NCI-H1694 (cell line): ENCODE results near the gene SMYD3.

Experiments
- DNase-seq: peaks from one replicate; lab custom pipeline; 2025; lab: John Stamatoyannopoulos, UW

The SMYD3 gene

GRCh38 chr1:246515390-246516005, 8.4 kb upstream of the SMYD3 start:
- no peak for DNase-seq

DNA sequence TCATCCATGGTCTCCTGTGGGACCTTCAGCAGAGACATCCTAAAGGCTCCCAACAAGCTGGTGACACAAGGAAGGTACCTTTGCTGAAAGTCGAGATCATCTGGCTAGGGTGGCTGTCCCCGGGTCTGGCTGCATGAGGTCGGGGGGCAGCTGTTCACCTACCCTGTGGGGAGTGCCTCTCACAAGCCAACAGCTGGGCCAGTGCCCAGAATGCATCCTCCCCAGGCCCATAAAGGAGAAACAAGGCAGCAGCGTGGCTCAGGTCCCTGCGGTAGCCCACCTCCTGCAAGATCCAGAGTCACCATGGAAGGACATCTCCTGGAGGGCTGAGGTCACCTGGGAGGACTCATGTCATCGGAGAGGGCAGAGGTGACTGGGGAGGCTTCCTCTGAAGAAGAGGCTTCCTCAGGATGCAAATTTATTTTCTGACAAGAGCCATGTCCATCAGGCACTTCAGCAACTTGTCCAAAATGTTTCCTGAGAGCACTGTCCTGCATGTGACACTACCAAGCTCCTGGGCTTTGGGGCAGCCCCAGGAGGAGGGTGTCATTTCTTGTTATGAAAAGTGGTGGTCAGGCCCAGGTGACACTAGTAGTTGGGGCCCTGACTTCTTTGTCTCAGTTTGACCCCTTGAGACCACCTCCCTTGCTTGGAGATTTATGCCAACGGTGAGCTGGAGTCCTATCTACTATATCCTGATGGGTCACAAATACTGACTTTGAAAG, 6.7 kb upstream of the SMYD3 start:
- DNase-seq: no peak

DNA sequence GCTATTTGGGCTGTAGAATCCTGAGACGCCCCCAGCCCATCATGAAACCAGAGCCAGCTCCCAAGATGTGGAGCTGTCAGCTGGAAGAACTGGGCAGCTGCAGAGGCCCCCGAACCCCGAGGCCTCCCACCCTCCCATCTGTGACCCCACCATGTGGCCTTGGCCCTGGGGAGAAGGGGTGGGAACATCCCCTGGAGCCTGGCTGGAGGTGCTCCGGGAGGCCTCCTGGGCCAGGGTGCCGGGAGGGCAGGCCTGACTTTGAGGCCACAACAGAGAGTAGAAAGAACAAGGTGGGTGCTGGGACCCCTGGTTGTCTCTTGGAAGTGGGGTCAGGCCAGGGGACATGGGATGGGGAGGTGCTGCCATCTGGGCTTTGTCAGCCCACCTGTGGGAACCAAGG, 6.0 kb upstream of the SMYD3 start:
- no peak for DNase-seq

- DNase-seq: no peak
Observed at GRCh38 chr1:246512635-246513034, 5.6 kb upstream of the SMYD3 start.

DNA sequence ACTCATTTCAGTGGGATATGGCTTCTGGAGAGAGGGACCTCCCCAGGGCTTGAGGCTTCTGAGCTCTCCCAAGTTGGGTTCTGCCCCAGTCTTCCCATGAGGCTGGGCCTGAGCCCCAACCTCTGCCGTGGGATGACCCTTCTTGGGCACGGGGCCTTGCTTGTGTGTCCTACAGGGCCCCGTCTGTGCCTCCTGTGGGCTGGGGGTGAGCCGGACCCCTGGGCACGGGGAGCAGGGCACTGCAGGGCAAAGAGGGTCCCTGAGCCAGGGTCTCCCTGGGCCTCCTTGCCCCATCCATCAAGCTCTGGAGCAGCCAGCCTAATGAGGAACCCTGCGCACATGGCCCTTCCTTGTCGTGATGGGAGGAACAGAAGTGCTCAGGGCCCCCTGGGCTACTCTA, 5.2 kb upstream of the SMYD3 start:
- no peak for DNase-seq

GRCh38 chr1:246511203-246511602, 4.1 kb upstream of the SMYD3 start:
- no peak for DNase-seq

- DNase-seq: no peak
Observed at GRCh38 chr1:246510147-246511030, 3.3 kb upstream of the SMYD3 start.

GRCh38 chr1:246508897-246509688, 2.0 kb upstream of the SMYD3 start:
- no peak for DNase-seq

- no peak for DNase-seq
Observed at GRCh38 chr1:246506367-246506673, 759 bp downstream of the SMYD3 start.

GRCh38 chr1:246503341-246503740, 3.7 kb downstream of the SMYD3 start:
- DNase-seq: no peak

- peak; percentile 86 for DNase-seq
Observed at GRCh38 chr1:246497331-246497915, 9.7 kb downstream of the SMYD3 start.

GRCh38 chr1:246492611-246493245, 14.4 kb downstream of the SMYD3 start:
- peak; percentile 74 for DNase-seq

GRCh38 chr1:246491551-246492053, 15.5 kb downstream of the SMYD3 start:
- no peak for DNase-seq

DNA sequence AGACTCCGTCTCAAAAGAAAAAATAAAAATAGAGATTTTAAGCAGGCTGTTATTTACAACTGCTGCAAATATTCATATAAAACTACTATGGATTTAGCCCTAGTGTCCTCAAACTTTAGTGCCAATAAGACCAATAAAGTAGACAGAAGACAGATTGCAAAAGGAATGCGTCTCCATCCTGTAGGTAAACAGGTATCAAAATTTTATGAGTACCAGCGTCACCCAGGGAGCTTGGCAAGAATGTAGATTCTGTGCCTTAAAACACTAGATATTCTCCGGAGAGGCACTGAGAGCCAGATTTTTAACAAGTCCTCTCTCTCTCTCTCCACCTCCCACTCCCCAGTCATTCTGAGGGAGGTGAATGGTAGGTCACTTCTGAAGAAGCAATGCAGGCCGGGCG, 18.4 kb downstream of the SMYD3 start:
- no peak for DNase-seq

- no peak for DNase-seq
Observed at GRCh38 chr1:246483569-246483933, 23.5 kb downstream of the SMYD3 start.

- DNase-seq: no peak
Observed at GRCh38 chr1:246482805-246483568, 24.1 kb downstream of the SMYD3 start.

DNA sequence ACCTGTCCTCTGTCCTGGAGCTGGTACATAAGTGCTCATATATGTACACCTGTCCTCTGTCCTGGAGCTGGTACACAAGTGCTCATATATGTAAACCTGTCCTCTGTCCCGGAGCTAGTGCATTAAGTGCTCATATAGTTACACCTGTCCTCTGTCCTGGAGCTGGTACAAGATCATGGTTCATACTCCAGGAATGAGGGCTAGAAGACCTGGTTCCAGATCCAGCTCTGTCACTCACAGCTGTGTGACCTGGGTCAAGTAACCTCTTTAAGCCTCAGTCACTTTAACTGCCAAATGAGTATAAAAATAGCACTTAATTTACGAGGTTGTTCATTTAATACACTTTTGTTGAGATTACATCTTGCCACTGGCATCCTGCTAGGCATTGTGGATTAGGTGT, 28.0 kb downstream of the SMYD3 start:
- no peak for DNase-seq

DNA sequence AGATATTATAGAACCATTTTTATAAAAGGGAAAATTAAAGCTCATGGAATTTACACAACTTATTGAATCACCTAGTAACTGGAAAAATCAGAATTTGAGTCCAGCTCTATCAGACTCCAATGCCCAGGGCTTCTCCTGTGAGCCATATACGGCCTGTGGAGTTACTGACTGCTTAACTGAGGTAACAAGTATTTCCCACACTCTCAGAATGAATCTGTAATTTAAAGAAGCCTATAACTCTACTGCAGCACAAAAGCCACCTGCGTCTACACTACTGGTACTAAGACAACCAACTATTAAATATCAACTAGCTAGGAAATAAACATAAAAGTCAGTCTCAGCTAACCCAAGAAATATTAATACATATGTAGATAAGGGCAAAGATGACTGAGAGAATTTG, 29.4 kb downstream of the SMYD3 start:
- no peak for DNase-seq

- no peak for DNase-seq
Observed at GRCh38 chr1:246476771-246477170, 30.3 kb downstream of the SMYD3 start.

DNA sequence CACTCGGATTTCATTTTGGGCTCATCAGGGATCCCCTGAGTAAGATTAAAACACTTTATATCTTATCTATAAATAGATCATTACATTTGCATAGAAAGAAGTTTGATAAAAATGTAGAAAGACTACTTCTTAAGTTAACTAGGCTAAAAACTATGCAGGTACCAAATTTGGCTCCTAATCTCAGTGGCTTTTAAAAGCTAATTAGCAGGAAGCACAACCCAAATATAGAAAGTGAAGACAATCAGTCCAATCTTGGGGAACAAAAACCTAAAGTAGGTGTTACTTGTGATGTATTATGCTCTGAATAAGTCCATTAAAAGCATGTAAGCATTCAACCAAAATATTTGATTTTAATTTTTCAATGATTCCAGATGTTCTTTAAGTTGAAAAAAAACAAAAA, 35.4 kb downstream of the SMYD3 start:
- DNase-seq: no peak

- DNase-seq: no peak
Observed at GRCh38 chr1:246470585-246470984, 36.5 kb downstream of the SMYD3 start.
